ENCODE data around the gene DISP2. TPM values are rescaled to one million over a fixed set of nuclear protein-coding genes. Genes with fewer than 3 reads are reported as not detected.

DISP2 gene
- total and polyA plus RNA-seq, 9 of the 15 experiments (the other 6 are each of a cell fraction or from before 2014, with no cell fraction given) = 0.06 to 0.89 (median 0.15) TPM; not detected in 1

DNA sequence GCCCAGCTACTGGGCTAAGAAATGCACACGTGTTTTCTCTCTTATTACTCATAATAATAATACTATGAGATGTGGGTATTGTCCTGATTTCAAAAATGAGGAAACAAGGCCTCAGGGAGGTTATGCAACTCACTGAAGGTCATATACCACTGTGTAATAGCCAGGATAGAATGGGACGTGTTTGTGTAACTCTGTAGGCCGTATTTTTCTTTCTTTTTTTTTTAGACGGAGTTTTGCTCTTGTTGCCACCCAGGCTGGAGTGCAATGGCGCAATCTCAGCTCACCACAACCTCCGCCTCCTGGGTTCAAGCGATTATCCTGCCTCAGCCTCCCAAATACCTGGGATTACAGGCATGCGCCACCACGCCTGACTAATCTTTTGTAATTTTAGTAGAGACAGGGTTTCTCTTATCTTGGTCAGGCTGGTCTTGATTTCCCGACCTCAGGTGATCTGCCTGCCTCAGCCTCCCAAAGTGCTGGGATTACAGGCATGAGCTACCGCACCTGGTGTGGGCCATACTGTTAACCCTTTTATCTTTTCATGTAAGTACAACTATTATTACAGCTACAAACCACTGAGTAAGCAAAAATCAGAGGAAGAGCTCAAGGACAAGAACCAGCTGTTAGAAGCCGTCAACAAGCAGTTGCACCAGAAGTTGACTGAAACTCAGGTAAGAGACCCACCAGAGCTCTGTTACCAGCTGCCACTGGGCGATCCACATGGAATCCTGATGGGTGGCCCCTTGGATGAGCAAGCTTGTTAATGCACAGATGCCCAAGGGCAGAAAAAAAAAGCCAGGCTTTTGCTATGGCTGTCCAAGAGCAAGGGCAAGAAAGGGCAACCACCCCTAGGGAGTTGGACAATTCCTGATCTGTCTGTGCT lies 31.2 kb downstream of the DISP2 start:
- Histone ChIP-seq H3K36me3 (ENCODE audit: control insufficient read depth, insufficient read depth, low read length) (peaks cover 93% of the 10 kb centered on the region), H3K4me3 (no peak overlapping the region), H3K27me3 (ENCODE audit: control insufficient read depth in 2 of 2, insufficient read depth in 2 of 2, low read length in 2 of 2) (no peaks in the 10 kb centered on the region), H3K9me1 (ENCODE audit: control insufficient read depth, insufficient read depth, low read length) (peaks cover 5% of the 10 kb centered on the region), H3K9ac (ENCODE audit: insufficient read depth in 1 of 2, low read depth in 2 of 2, low read length in 2 of 2) (no peak overlapping the region), H3K9me3 (replicated peaks; ENCODE audit: control insufficient read depth, insufficient read depth, low read depth, low read length) (no peaks in the 10 kb centered on the region), H4K20me1 (replicated peaks; ENCODE audit: control insufficient read depth, insufficient read depth, low read length) (no peaks in the 10 kb centered on the region), H2AFZ (ENCODE audit: low read depth, low read length) (no peak overlapping the region), H3K4me1 (replicated peaks in 1 of 2; ENCODE audit: control insufficient read depth in 2 of 2, insufficient read depth in 2 of 2, low read length in 2 of 2) (peaks cover 3 to 4% of the 10 kb centered on the region in 2 experiments; a peak in 3 of 5 replicates), H3K27ac (ENCODE audit: extremely low read depth, low read depth, low read length) (no peak overlapping the region), H3K4me2 (ENCODE audit: insufficient read depth, low read length) (no peak overlapping the region), H3K79me2 (ENCODE audit: control insufficient read depth, insufficient read depth, low read length) (peaks cover 16% of the 10 kb centered on the region)
- POLR2A ChIA-PET = interaction anchor here (1.1 kb wide), 1 partner anchor 9 kb away, joined by 4 read pairs; no protein-coding TSS in a partner anchor
- in situ Hi-C loops (cut with MboI) (no loop called here), intact Hi-C loops (cut with micrococcal nuclease) (no loop called here)
- CTCF ChIA-PET (ENCODE audit: low intra/inter-chr PET ratio) = no interaction called here
- FAIRE-seq = no peak
- no peak for TF ChIP-seq PURB (CRISPR knock-in tag; IDR thresholded peaks at IDR 0.05; ENCODE audit: low read depth)
- 0 out of 2 replicates have a peak, but pooled peaks have one; percentile 36 for TF ChIP-seq CEBPB (tag; IDR thresholded peaks at IDR 0.05)
- TF ChIP-seq ZNF316 (IDR thresholded peaks at IDR 0.05) = peak; percentile 65
- TF ChIP-seq ZMIZ1 (IDR thresholded peaks at IDR 0.05; ENCODE audit: low read depth in 2 of 2, low read length in 2 of 2) = no peak
- TF ChIP-seq MAFF (IDR thresholded peaks at IDR 0.05; ENCODE audit: low read length) = peak; percentile 45; the same call in 1 of the 2 replicates
- 0 out of 2 replicates have a peak, but pooled peaks have one; percentile 19 for TF ChIP-seq MAFG (tag; conservative IDR thresholded peaks at IDR 0.05)
- TF ChIP-seq C11orf30 (IDR thresholded peaks at IDR 0.05; ENCODE audit: low read depth) = peak; percentile 55; the same call in 1 of the 2 replicates
- no peak for TF ChIP-seq PHB (CRISPR knock-in tag; IDR thresholded peaks at IDR 0.05)
- WGBS (ENCODE audit: insufficient coverage, low coverage, missing lambda C conversion rate) = 95% methylated on average over 12 of the region's 13 CpGs
- no peak for ATAC-seq
- BruUV-seq (replicated peaks) = no TSS peak
- no peak for DNase-seq (ENCODE audit: extremely low read depth in 1 of 4, low spot score in 3 of 4)

Data from K562 (cell line).